Kidney (tissue), 14 donors: ENCODE measurements around the gene NRXN3. TPM values are rescaled to one million over a fixed set of nuclear protein-coding genes. Genes with fewer than 3 reads are reported as not detected.

Source experiments
- DNase-seq, 5 donors: peaks; one replicate each; pipeline ENCODE4 v3.0.0-alpha.2; 2013 to 2020
- FAIRE-seq: peaks from 2 replicates; lab custom pipeline; 2012; peaks lifted over from hg19 to GRCh38; lab: Jason Lieb, UNC
- H3K27ac ChIP-seq, 2 donors: one replicate each; pipeline ENCODE4 v1.7.0; 2013; ENCODE audit warnings: low read depth in 2 of 2, low read length in 2 of 2, inconsistent platforms in 1 of 2
- H3K27me3 ChIP-seq: one replicate; pipeline ENCODE4 v1.7.1; 2013; ENCODE audit warnings: low read length, inconsistent platforms; ENCODE audit not compliant: control insufficient read depth, insufficient read depth
- H3K36me3 ChIP-seq, 3 donors: one replicate each; pipeline versions ENCODE4 v1.7.0 to v1.7.1; 2013; ENCODE audit warnings: low read length in 3 of 3, control low read depth in 1 of 3, inconsistent platforms in 1 of 3; ENCODE audit not compliant: insufficient read depth in 3 of 3, control insufficient read depth in 2 of 3
- H3K4me1 ChIP-seq, 3 donors: one replicate each; pipeline versions ENCODE4 v1.7.0 to v1.7.1; 2013; ENCODE audit warnings: low read length in 3 of 3, inconsistent platforms in 1 of 3, low read depth in 1 of 3; ENCODE audit not compliant: control insufficient read depth in 2 of 3, insufficient read depth in 2 of 3
- H3K4me3 ChIP-seq, 3 donors: one replicate each; pipeline versions ENCODE4 v1.7.0 to v1.8.1; 2013; ENCODE audit warnings: low read length in 3 of 3, control low read depth in 1 of 3, inconsistent platforms in 1 of 3
- H3K9ac ChIP-seq, 3 donors: one replicate each; pipeline versions ENCODE4 v1.7.0 to v1.7.1; 2013; ENCODE audit warnings: low read length in 3 of 3, control low read depth in 1 of 3, inconsistent platforms in 1 of 3
- H3K9me3 ChIP-seq, 3 donors: one replicate each; pipeline versions ENCODE4 v1.7.0 to v1.7.1; 2013; ENCODE audit warnings: low read length in 3 of 3, control low read depth in 1 of 3, inconsistent platforms in 1 of 3; ENCODE audit not compliant: control insufficient read depth in 2 of 3, insufficient read depth in 1 of 3
- CTCF ChIP-seq: IDR thresholded peaks from 3 replicates; pipeline ENCODE4 v1.5.1; 2012; ENCODE audit warnings: mild to moderate bottlenecking, moderate library complexity, borderline replicate concordance; ENCODE audit not compliant: insufficient read depth; ENCODE audit errors: extremely low read depth
- intact Hi-C: fragments of 100-400 bp; cut with DNase I; formaldehyde crosslinking; loops from one replicate; pipeline ENCODE4 v1.11.1; 2022
- polyA plus RNA-seq: library from polyadenylated mRNA; stranded (reverse); fragments of 350-450 nt; fragmentation: Illumina TruSeq; extraction: RNeasy Lipid Tissue Mini Kit (QIAGEN cat#74804); gene quantifications from one replicate; pipeline ENCODE4 v1.2.3, GENCODE V29; 2014; ENCODE audit warnings: low read depth, low replicate concordance; ENCODE audit not compliant: insufficient read depth
- total RNA-seq: library from RNA; stranded (reverse); fragmentation: NEBNext Ultra II Directional; extraction: Animal tissue kit (Norgen Biotek cat#: 25700); gene quantifications from one replicate; pipeline ENCODE4 v1.2.1, GENCODE V29; 2021
- donor health status: control.
- donor health status: control.
- donor health status: control.
- donor health status: control.
- donor health status: control.
- donor health status: DM: yes; HTN: yes; CAD: no.
- donor health status: Normal renal cell carcinoma (clear cell type).

The NRXN3 gene
- total and polyA plus RNA-seq, 2 donors from 2014 or later, result 1.5 to 2.4 TPM

- intact Hi-C loops, result no loop called here
- no peak overlapping the region for H3K4me3 ChIP-seq
- H3K9ac ChIP-seq, result no peak overlapping the region
- DNase-seq, result no peak
- H3K36me3 ChIP-seq, result no peaks in the 10 kb centered on the region
- no peaks in the 10 kb centered on the region for H3K9me3 ChIP-seq
- H3K27ac ChIP-seq, result no peak overlapping the region
- no peaks in the 10 kb centered on the region for H3K27me3 ChIP-seq
- H3K4me1 ChIP-seq, result no peaks in the 10 kb centered on the region
- no peak for FAIRE-seq
- TF ChIP-seq CTCF, result no peak
Observed at GRCh38 chr14:78142998-78143397, 27.2 kb upstream of the NRXN3 start.

GRCh38 chr14:78143489-78144145, 26.6 kb upstream of the NRXN3 start:
- Histone ChIP-seq H3K4me3 (no peak overlapping the region), H3K27me3 (no peaks in the 10 kb centered on the region), H3K27ac (no peak overlapping the region), H3K9me3 (no peaks in the 10 kb centered on the region), H3K36me3 (no peaks in the 10 kb centered on the region), H3K9ac (no peak overlapping the region), H3K4me1 (no peaks in the 10 kb centered on the region)
- intact Hi-C loops, result no loop called here
- FAIRE-seq, result no peak
- DNase-seq, result no peak
- TF ChIP-seq CTCF, result no peak

GRCh38 chr14:78152201-78153063, 17.7 kb upstream of the NRXN3 start:
- intact Hi-C loops, result no loop called here
- no peaks in the 10 kb centered on the region for H3K36me3 ChIP-seq
- H3K9ac ChIP-seq, result no peak overlapping the region
- no peak for TF ChIP-seq CTCF
- DNase-seq (no peak), FAIRE-seq (no peak)
- H3K27ac ChIP-seq, result no peak overlapping the region
- no peaks in the 10 kb centered on the region for H3K4me1 ChIP-seq
- H3K9me3 ChIP-seq, result no peaks in the 10 kb centered on the region
- H3K27me3 ChIP-seq, result no peaks in the 10 kb centered on the region
- H3K4me3 ChIP-seq, result no peak overlapping the region
